Activated CD4-positive, alpha-beta memory T cell treated with anti-CD3 and anti-CD28 coated beads, Interleukin-2, amount 10 ng/mL, durations not matched to agents 7 days and 5 days (primary cell): ENCODE measurements around the gene METTL1. TPM values are rescaled to one million over a fixed set of nuclear protein-coding genes. Genes with fewer than 3 reads are reported as not detected.
A peak's percentile ranks its signal among the peaks of the same experiment; 100 is the strongest.

Source experiments
- CTCF ChIA-PET: fragments of 350-600 bp; sonication (Branson Sonifier 250); formaldehyde crosslinking; loops from one replicate; lab custom pipeline; 2021; ENCODE audit warnings: antibody characterized with exemption, inconsistent platforms; lab: Charles Lee
- POLR2A ChIA-PET: fragments of 350-600 bp; sonication (Branson Sonifier 250); formaldehyde crosslinking; loops from one replicate; lab custom pipeline; 2021; ENCODE audit warnings: antibody characterized with exemption; lab: Charles Lee
- DNase-seq: peaks from one replicate; pipeline ENCODE4 v3.0.0-alpha.2; 2020
- H3K27ac Mint-ChIP-seq: one replicate; pipeline ENCODE4 v1.8.0; 2021; ENCODE audit warnings: mild to moderate bottlenecking, mixed read lengths
- H3K27me3 Mint-ChIP-seq: one replicate; pipeline ENCODE4 v1.8.0; 2021; ENCODE audit warnings: mixed read lengths
- H3K36me3 Mint-ChIP-seq: one replicate; pipeline ENCODE4 v1.8.0; 2021; ENCODE audit warnings: low read depth, mixed read lengths
- H3K4me1 Mint-ChIP-seq: one replicate; pipeline ENCODE4 v1.8.0; 2021; ENCODE audit warnings: mixed read lengths
- H3K4me3 Mint-ChIP-seq: one replicate; pipeline ENCODE4 v1.8.0; 2021; ENCODE audit warnings: mild to moderate bottlenecking, mixed read lengths
- H3K9me3 Mint-ChIP-seq: one replicate; pipeline ENCODE4 v1.8.0; 2021; ENCODE audit warnings: mixed read lengths
- total RNA-seq, 2 experiments: library from RNA; stranded (reverse); gene quantifications; one replicate each; pipeline ENCODE4 v1.2.3, GENCODE V29; 2021

Gene METTL1
- total RNA-seq, 2 experiments from 2014 or later, result 12.5 to 13.8 TPM

- POLR2A ChIA-PET, result interaction anchor here (0.8 to 2.6 kb wide), 2 partner anchors 8 to 11 kb away, joined by 3 to 11 read pairs; partner anchors contain the start of gene TSFM
- no peak overlapping the region for H3K4me3 Mint-ChIP-seq
These were observed 22.0 kb upstream of the METTL1 start for GRCh38 chr12:57793920-57794319.

GRCh38 chr12:57783861-57784260 lies 12.0 kb upstream of the METTL1 start:
- no peaks in the 10 kb centered on the region for H3K27me3 Mint-ChIP-seq
- ChIA-PET CTCF (interaction anchor here (1.2 to 1.5 kb wide), 5 partner anchors 12 to 153 kb away, joined by 3 to 15 read pairs (median 6); partner anchors contain the start of genes EEF1AKMT3 and METTL1), POLR2A (interaction anchor here (1.1 to 2.4 kb wide), 8 partner anchors 12 to 120 kb away, joined by 3 to 15 read pairs (median 7); partner anchors contain the start of genes CTDSP2, CYP27B1, EEF1AKMT3 and METTL1)
- no peak for DNase-seq
- H3K4me3 Mint-ChIP-seq, result peak overlapping the region; percentile 70
- H3K27ac Mint-ChIP-seq, result peak overlapping the region; percentile 2
- H3K9me3 Mint-ChIP-seq, result no peaks in the 10 kb centered on the region
- H3K36me3 Mint-ChIP-seq, result peaks cover 42% of the 10 kb centered on the region
- H3K4me1 Mint-ChIP-seq, result peaks cover 43% of the 10 kb centered on the region

More at GRCh38 chr12:57793920-57794319, 22.0 kb upstream of the METTL1 start:
- peaks cover 39% of the 10 kb centered on the region for H3K36me3 Mint-ChIP-seq
- no peak overlapping the region for H3K27ac Mint-ChIP-seq
- no peaks in the 10 kb centered on the region for H3K9me3 Mint-ChIP-seq
- H3K27me3 Mint-ChIP-seq, result no peaks in the 10 kb centered on the region
- H3K4me1 Mint-ChIP-seq, result peaks cover 7% of the 10 kb centered on the region
- CTCF ChIA-PET, result interaction anchor here (0.8 to 1.7 kb wide), 5 partner anchors 8 to 37 kb away, joined by 4 to 9 read pairs (median 5); partner anchors contain the start of gene TSFM
- DNase-seq, result no peak

- Mint-ChIP-seq H3K9me3 (no peaks in the 10 kb centered on the region), H3K4me3 (peak overlapping the region; percentile 99), H3K27me3 (no peaks in the 10 kb centered on the region), H3K4me1 (peaks cover 46% of the 10 kb centered on the region), H3K27ac (peak overlapping the region; percentile 87), H3K36me3 (peaks cover 40% of the 10 kb centered on the region)
- CTCF ChIA-PET, result interaction anchor here (0.9 to 2.8 kb wide), 16 partner anchors 9 to 154 kb away, joined by 3 to 32 read pairs (median 7); partner anchors contain the start of genes CTDSP2, CYP27B1, EEF1AKMT3 and METTL1
- POLR2A ChIA-PET, result interaction anchor here (0.7 to 2.4 kb wide), 20 partner anchors 10 to 304 kb away, joined by 3 to 15 read pairs (median 5); partner anchors contain the start of genes ATP23, CTDSP2, CYP27B1 and EEF1AKMT3
- no peak for DNase-seq
These were observed 11.5 kb upstream of the METTL1 start for GRCh38 chr12:57783466-57783801.

- H3K4me3 Mint-ChIP-seq, result peak within 1 kb of the TSS; percentile 99
- no peaks in the 10 kb centered on the region for H3K27me3 Mint-ChIP-seq
- POLR2A ChIA-PET, result interaction anchor here (0.7 to 2.4 kb wide), 20 partner anchors 9 to 304 kb away, joined by 3 to 15 read pairs (median 5); partner anchors contain the start of genes ATP23, CTDSP2, CYP27B1 and EEF1AKMT3
- CTCF ChIA-PET, result interaction anchor here (0.7 to 2.8 kb wide), 20 partner anchors 9 to 154 kb away, joined by 3 to 32 read pairs (median 6); partner anchors contain the start of genes CTDSP2, CYP27B1, EEF1AKMT3 and METTL1
- H3K9me3 Mint-ChIP-seq, result no peaks in the 10 kb centered on the region
- H3K36me3 Mint-ChIP-seq, result peaks cover 38% of the 10 kb centered on the region
- H3K4me1 Mint-ChIP-seq, result peaks cover 47% of the 10 kb centered on the region
- peak; percentile 97 for DNase-seq
- peak within 1 kb of the TSS; percentile 87 for H3K27ac Mint-ChIP-seq
These were observed 10.9 kb upstream of the METTL1 start, which contains the start of gene TSFM for GRCh38 chr12:57782608-57783465. Gene TSFM, plus strand, starts transcription at chr12:57782787. Its CDS starts 15 bp downstream, at chr12:57782802.

- no peaks in the 10 kb centered on the region for H3K9me3 Mint-ChIP-seq
- H3K4me1 Mint-ChIP-seq, result peaks cover 47% of the 10 kb centered on the region
- ChIA-PET POLR2A (interaction anchor here (0.9 to 2.4 kb wide), 13 partner anchors 10 to 159 kb away, joined by 4 to 15 read pairs (median 5); partner anchors contain the start of genes ATP23, CTDSP2, CYP27B1 and EEF1AKMT3), CTCF (interaction anchor here (0.9 to 2.8 kb wide), 12 partner anchors 10 to 126 kb away, joined by 4 to 32 read pairs (median 7); partner anchors contain the start of genes CYP27B1, EEF1AKMT3 and METTL1)
- H3K36me3 Mint-ChIP-seq, result peaks cover 33% of the 10 kb centered on the region
- H3K4me3 Mint-ChIP-seq, result peak overlapping the region; percentile 99
- peak overlapping the region; percentile 87 for H3K27ac Mint-ChIP-seq
- DNase-seq, result no peak
- H3K27me3 Mint-ChIP-seq, result no peaks in the 10 kb centered on the region
These were observed 10.3 kb upstream of the METTL1 start for GRCh38 chr12:57782243-57782607.

- POLR2A ChIA-PET, result interaction anchor here (0.7 to 2.0 kb wide), 7 partner anchors 10 to 117 kb away, joined by 3 to 11 read pairs (median 4); partner anchors contain the start of genes CDK4, CTDSP2, EEF1AKMT3 and METTL1
- Mint-ChIP-seq H3K9me3 (no peaks in the 10 kb centered on the region), H3K36me3 (peaks cover 30% of the 10 kb centered on the region), H3K27ac (peak overlapping the region; percentile 87), H3K27me3 (no peaks in the 10 kb centered on the region), H3K4me3 (peak overlapping the region; percentile 0), H3K4me1 (peaks cover 47% of the 10 kb centered on the region)
- CTCF ChIA-PET, result interaction anchor here (0.7 to 4.2 kb wide), 14 partner anchors 9 to 154 kb away, joined by 3 to 39 read pairs (median 4); partner anchors contain the start of genes CDK4, CTDSP2, CYP27B1 and EEF1AKMT3
- no peak for DNase-seq
These were observed 9.9 kb upstream of the METTL1 start for GRCh38 chr12:57781801-57782200.

GRCh38 chr12:57781244-57781643 lies 9.3 kb upstream of the METTL1 start:
- no peaks in the 10 kb centered on the region for H3K27me3 Mint-ChIP-seq
- H3K27ac Mint-ChIP-seq, result peak overlapping the region; percentile 87
- peak overlapping the region; percentile 0 for H3K4me3 Mint-ChIP-seq
- H3K36me3 Mint-ChIP-seq, result peaks cover 27% of the 10 kb centered on the region
- H3K4me1 Mint-ChIP-seq, result peaks cover 47% of the 10 kb centered on the region
- ChIA-PET CTCF (interaction anchor here (0.7 to 4.2 kb wide), 14 partner anchors 9 to 155 kb away, joined by 3 to 39 read pairs (median 4); partner anchors contain the start of genes CDK4, CTDSP2, CYP27B1 and EEF1AKMT3), POLR2A (interaction anchor here (0.7 to 2.0 kb wide), 8 partner anchors 9 to 118 kb away, joined by 3 to 11 read pairs (median 4); partner anchors contain the start of genes CDK4, CTDSP2, EEF1AKMT3 and METTL1)
- no peak for DNase-seq
- no peaks in the 10 kb centered on the region for H3K9me3 Mint-ChIP-seq

- Mint-ChIP-seq H3K4me1 (peaks cover 50% of the 10 kb centered on the region), H3K4me3 (no peak overlapping the region), H3K27me3 (no peaks in the 10 kb centered on the region), H3K36me3 (peaks cover 23% of the 10 kb centered on the region), H3K27ac (peak overlapping the region; percentile 87), H3K9me3 (no peaks in the 10 kb centered on the region)
- ChIA-PET POLR2A (interaction anchor here (1.0 to 2.0 kb wide), 3 partner anchors 8 to 118 kb away, joined by 3 to 11 read pairs (median 4); partner anchors contain the start of genes EEF1AKMT3, METTL1 and TSPAN31), CTCF (interaction anchor here (1.3 to 4.2 kb wide), 4 partner anchors 8 to 24 kb away, joined by 7 to 39 read pairs (median 10); partner anchors contain the start of genes EEF1AKMT3 and METTL1)
- DNase-seq, result no peak
These were observed 8.5 kb upstream of the METTL1 start for GRCh38 chr12:57780284-57780897.

- Mint-ChIP-seq H3K36me3 (peaks cover 23% of the 10 kb centered on the region), H3K4me1 (peaks cover 50% of the 10 kb centered on the region), H3K9me3 (no peaks in the 10 kb centered on the region), H3K27me3 (no peaks in the 10 kb centered on the region), H3K4me3 (no peak overlapping the region), H3K27ac (no peak overlapping the region)
- ChIA-PET POLR2A (interaction anchor here (1.0 kb wide), 1 partner anchor 35 kb away, joined by 3 read pairs; the partner anchor contains the start of gene TSPAN31), CTCF (interaction anchor here (0.7 to 4.2 kb wide), 3 partner anchors 20 to 277 kb away, joined by 4 to 39 read pairs (median 7); no protein-coding TSS in a partner anchor)
- no peak for DNase-seq
These were observed 7.8 kb upstream of the METTL1 start for GRCh38 chr12:57779736-57780135.

- no peaks in the 10 kb centered on the region for H3K9me3 Mint-ChIP-seq
- POLR2A ChIA-PET, result no interaction called here
- DNase-seq, result no peak
- no peak overlapping the region for H3K4me3 Mint-ChIP-seq
- CTCF ChIA-PET, result interaction anchor here (0.9 to 4.2 kb wide), 4 partner anchors 21 to 127 kb away, joined by 3 to 39 read pairs (median 5); partner anchors contain the start of gene MARCHF9
- H3K27ac Mint-ChIP-seq, result no peak overlapping the region
- H3K27me3 Mint-ChIP-seq, result no peaks in the 10 kb centered on the region
- peaks cover 17% of the 10 kb centered on the region for H3K36me3 Mint-ChIP-seq
- H3K4me1 Mint-ChIP-seq, result peaks cover 47% of the 10 kb centered on the region
These were observed 6.0 kb upstream of the METTL1 start for GRCh38 chr12:57777911-57778310.

- Mint-ChIP-seq H3K9me3 (no peaks in the 10 kb centered on the region), H3K27ac (no peak overlapping the region), H3K36me3 (peaks cover 12% of the 10 kb centered on the region), H3K4me3 (no peak overlapping the region), H3K27me3 (no peaks in the 10 kb centered on the region), H3K4me1 (peaks cover 43% of the 10 kb centered on the region)
- POLR2A ChIA-PET, result no interaction called here
- CTCF ChIA-PET, result interaction anchor here (0.7 to 1.6 kb wide), 3 partner anchors 17 to 128 kb away, joined by 3 to 6 read pairs (median 3); no protein-coding TSS in a partner anchor
- DNase-seq, result no peak
These were observed 5.5 kb upstream of the METTL1 start for GRCh38 chr12:57777367-57777766.
